ENCODE data around the gene CEACAM18.
"Not testable (repeated sequence)": the region's sequence is repeated elsewhere in the genome, so short reads cannot be mapped to it uniquely, and the experiment has no call there.

Gene CEACAM18

GRCh38 chr19:51440846-51441409, 37.4 kb upstream of the CEACAM18 start:
- no peak for DNase-seq (ENCODE audit: low read depth, low spot score)
- Histone ChIP-seq H3K4me1 (ENCODE audit: insufficient read depth, insufficient read length) (no peaks in the 10 kb centered on the region), H3K36me3 (ENCODE audit: insufficient read depth, insufficient read length, low read length) (no peaks in the 10 kb centered on the region), H3K4me3 (ENCODE audit: insufficient read length, low read depth) (no peak overlapping the region), H3K9me3 (ENCODE audit: insufficient read depth, low read length) (no peaks in the 10 kb centered on the region), H3K9ac (ENCODE audit: insufficient read length, low read depth) (no peak overlapping the region), H3K27me3 (ENCODE audit: insufficient read depth, insufficient read length) (no peaks in the 10 kb centered on the region)
- TF ChIP-seq YY1 (IDR thresholded peaks at IDR 0.05; ENCODE audit: insufficient read depth, insufficient read length) (no peak), ZNF274 (IDR thresholded peaks at IDR 0.05; ENCODE audit: low read depth, low read length) (no peak), SUZ12 (IDR thresholded peaks at IDR 0.05; ENCODE audit: extremely low read depth, insufficient read depth, insufficient read length) (no peak)

GRCh38 chr19:51441410-51442390, 36.6 kb upstream of the CEACAM18 start:
- Histone ChIP-seq H3K4me1 (ENCODE audit: insufficient read depth, insufficient read length) (no peaks in the 10 kb centered on the region), H3K27me3 (ENCODE audit: insufficient read depth, insufficient read length) (no peaks in the 10 kb centered on the region), H3K9ac (ENCODE audit: insufficient read length, low read depth) (no peak overlapping the region), H3K9me3 (ENCODE audit: insufficient read depth, low read length) (no peaks in the 10 kb centered on the region), H3K4me3 (ENCODE audit: insufficient read length, low read depth) (no peak overlapping the region), H3K36me3 (ENCODE audit: insufficient read depth, insufficient read length, low read length) (no peaks in the 10 kb centered on the region)
- TF ChIP-seq YY1 (IDR thresholded peaks at IDR 0.05; ENCODE audit: insufficient read depth, insufficient read length) (no peak), SUZ12 (IDR thresholded peaks at IDR 0.05; ENCODE audit: extremely low read depth, insufficient read depth, insufficient read length) (no peak), ZNF274 (IDR thresholded peaks at IDR 0.05; ENCODE audit: low read depth, low read length) (no peak)
- no peak for DNase-seq (ENCODE audit: low read depth, low spot score)

- H3K9ac ChIP-seq (ENCODE audit: insufficient read length, low read depth); H3K27me3 ChIP-seq (ENCODE audit: insufficient read depth, insufficient read length); H3K4me3 ChIP-seq (ENCODE audit: insufficient read length, low read depth); DNase-seq (ENCODE audit: low read depth, low spot score); H3K4me1 ChIP-seq (ENCODE audit: insufficient read depth, insufficient read length); H3K36me3 ChIP-seq (ENCODE audit: insufficient read depth, insufficient read length, low read length); H3K9me3 ChIP-seq (ENCODE audit: insufficient read depth, low read length): not testable (repeated sequence)
These were observed 30.8 kb upstream of the CEACAM18 start for GRCh38 chr19:51447510-51447909.

GRCh38 chr19:51448011-51448410, 30.3 kb upstream of the CEACAM18 start:
- DNase-seq (ENCODE audit: low read depth, low spot score), result no peak
- Histone ChIP-seq H3K4me1 (ENCODE audit: insufficient read depth, insufficient read length) (no peaks in the 10 kb centered on the region), H3K4me3 (ENCODE audit: insufficient read length, low read depth) (no peak overlapping the region), H3K27me3 (ENCODE audit: insufficient read depth, insufficient read length) (no peaks in the 10 kb centered on the region), H3K9ac (ENCODE audit: insufficient read length, low read depth) (no peak overlapping the region), H3K36me3 (ENCODE audit: insufficient read depth, insufficient read length, low read length) (no peaks in the 10 kb centered on the region), H3K9me3 (ENCODE audit: insufficient read depth, low read length) (no peaks in the 10 kb centered on the region; the same call in 1 of the 2 replicates)
- no peak for TF ChIP-seq ZNF274 (IDR thresholded peaks at IDR 0.05; ENCODE audit: low read depth, low read length)
- no peak for TF ChIP-seq SUZ12 (IDR thresholded peaks at IDR 0.05; ENCODE audit: extremely low read depth, insufficient read depth, insufficient read length)
- TF ChIP-seq YY1 (IDR thresholded peaks at IDR 0.05; ENCODE audit: insufficient read depth, insufficient read length), result no peak

GRCh38 chr19:51448411-51449016, 29.8 kb upstream of the CEACAM18 start:
- Histone ChIP-seq H3K27me3 (ENCODE audit: insufficient read depth, insufficient read length) (no peaks in the 10 kb centered on the region), H3K9ac (ENCODE audit: insufficient read length, low read depth) (no peak overlapping the region), H3K9me3 (ENCODE audit: insufficient read depth, low read length) (no peaks in the 10 kb centered on the region; the same call in 1 of the 2 replicates), H3K4me1 (ENCODE audit: insufficient read depth, insufficient read length) (no peaks in the 10 kb centered on the region), H3K4me3 (ENCODE audit: insufficient read length, low read depth) (no peak overlapping the region), H3K36me3 (ENCODE audit: insufficient read depth, insufficient read length, low read length) (no peaks in the 10 kb centered on the region)
- TF ChIP-seq SUZ12 (IDR thresholded peaks at IDR 0.05; ENCODE audit: extremely low read depth, insufficient read depth, insufficient read length), result no peak
- TF ChIP-seq YY1 (IDR thresholded peaks at IDR 0.05; ENCODE audit: insufficient read depth, insufficient read length), result no peak
- no peak for TF ChIP-seq ZNF274 (IDR thresholded peaks at IDR 0.05; ENCODE audit: low read depth, low read length)
- no peak for DNase-seq (ENCODE audit: low read depth, low spot score)

- DNase-seq (ENCODE audit: low read depth, low spot score), result no peak
- no peaks in the 10 kb centered on the region for H3K27me3 ChIP-seq (ENCODE audit: insufficient read depth, insufficient read length)
- H3K36me3 ChIP-seq (ENCODE audit: insufficient read depth, insufficient read length, low read length), result no peaks in the 10 kb centered on the region
- no peak for TF ChIP-seq ZNF274 (IDR thresholded peaks at IDR 0.05; ENCODE audit: low read depth, low read length)
- no peak for TF ChIP-seq SUZ12 (IDR thresholded peaks at IDR 0.05; ENCODE audit: extremely low read depth, insufficient read depth, insufficient read length)
- TF ChIP-seq YY1 (IDR thresholded peaks at IDR 0.05; ENCODE audit: insufficient read depth, insufficient read length), result no peak
- H3K9ac ChIP-seq (ENCODE audit: insufficient read length, low read depth), result no peak overlapping the region
- no peak overlapping the region for H3K4me3 ChIP-seq (ENCODE audit: insufficient read length, low read depth)
- no peaks in the 10 kb centered on the region; the same call in 1 of the 2 replicates for H3K9me3 ChIP-seq (ENCODE audit: insufficient read depth, low read length)
- no peaks in the 10 kb centered on the region for H3K4me1 ChIP-seq (ENCODE audit: insufficient read depth, insufficient read length)
These were observed 27.5 kb upstream of the CEACAM18 start for GRCh38 chr19:51450730-51451307.
